Loucy (cell line): Measurements from ENCODE around the gene BNC1.

ENCODE experiments used
- H2AFZ ChIP-seq: fragments of 200-600 bp; sonication (generic); 2 replicates; pipeline ENCODE4 v1.6.0; 2016; ENCODE audit warnings: antibody characterized with exemption, mild to moderate bottlenecking, low read length, moderate library complexity
- H3F3A ChIP-seq: fragments of 200-600 bp; 2 replicates; pipeline ENCODE4 v1.6.0; 2016; ENCODE audit warnings: antibody characterized with exemption, low read depth, mild to moderate bottlenecking
- H3K27me3 ChIP-seq: fragments of 200-600 bp; sonication (generic); 2 replicates; pipeline ENCODE4 v1.6.1; 2014; ENCODE audit warnings: low read length, mild to moderate bottlenecking; ENCODE audit not compliant: insufficient read depth, poor library complexity, severe bottlenecking
- H3K36me3 ChIP-seq: fragments of 200-600 bp; sonication (generic); 2 replicates; pipeline ENCODE4 v1.6.1; 2016; ENCODE audit warnings: low read length; ENCODE audit not compliant: insufficient read depth
- H3K4me1 ChIP-seq: fragments of 200-600 bp; sonication (generic); 2 replicates; pipeline ENCODE4 v1.5.1; 2014; ENCODE audit warnings: low read length, mild to moderate bottlenecking; ENCODE audit not compliant: insufficient read depth, poor library complexity, severe bottlenecking
- H3K4me2 ChIP-seq: fragments of 200-600 bp; sonication (generic); 2 replicates; pipeline ENCODE4 v1.6.0; 2014; ENCODE audit warnings: antibody characterized with exemption, low read length, low read depth, mild to moderate bottlenecking; ENCODE audit not compliant: poor library complexity, severe bottlenecking
- H3K4me3 ChIP-seq: fragments of 200-600 bp; sonication (generic); 2 replicates; pipeline ENCODE4 v1.5.1; 2014; ENCODE audit warnings: low read length, mild to moderate bottlenecking, mixed read lengths; ENCODE audit not compliant: poor library complexity, severe bottlenecking
- H3K79me2 ChIP-seq: fragments of 200-600 bp; sonication (generic); 2 replicates; pipeline ENCODE4 v1.6.1; 2014; ENCODE audit warnings: low read length; ENCODE audit not compliant: insufficient read depth
- H3K9ac ChIP-seq: fragments of 200-600 bp; sonication (generic); 2 replicates; pipeline ENCODE4 v1.6.0; 2014; ENCODE audit warnings: mild to moderate bottlenecking, low read depth, low read length, moderate library complexity; ENCODE audit not compliant: poor library complexity, severe bottlenecking
- H3K9me2 ChIP-seq: fragments of 200-600 bp; sonication (generic); replicated peaks from 2 replicates; pipeline ENCODE4 v1.6.1; 2016; ENCODE audit warnings: low read depth, low read length, mixed read lengths
- H3K9me3 ChIP-seq: fragments of 200-600 bp; sonication (generic); 2 replicates; pipeline ENCODE4 v1.6.1; 2014; ENCODE audit warnings: mild to moderate bottlenecking, antibody characterized with exemption, low read length, low read depth; ENCODE audit not compliant: insufficient read depth
- H4K20me1 ChIP-seq: fragments of 200-600 bp; sonication (generic); 2 replicates; pipeline ENCODE4 v1.6.0; 2014; ENCODE audit warnings: antibody characterized with exemption, low read length, mild to moderate bottlenecking; ENCODE audit not compliant: insufficient read depth, poor library complexity, severe bottlenecking
- EZH2phosphoT487 ChIP-seq: fragments of 200-600 bp; IDR thresholded peaks from 2 replicates; pipeline ENCODE4 v1.6.1; 2018; ENCODE audit warnings: antibody characterized with exemption, mild to moderate bottlenecking, moderate library complexity, borderline replicate concordance
- TF ChIP-seq, protein P1 (sequence below): fragments of 200-600 bp; sonication (generic); conservative IDR thresholded peaks from 2 replicates; pipeline ENCODE4 v1.5.1; 2014; ENCODE audit warnings: mild to moderate bottlenecking, antibody characterized with exemption, low read length

The BNC1 gene

DNA sequence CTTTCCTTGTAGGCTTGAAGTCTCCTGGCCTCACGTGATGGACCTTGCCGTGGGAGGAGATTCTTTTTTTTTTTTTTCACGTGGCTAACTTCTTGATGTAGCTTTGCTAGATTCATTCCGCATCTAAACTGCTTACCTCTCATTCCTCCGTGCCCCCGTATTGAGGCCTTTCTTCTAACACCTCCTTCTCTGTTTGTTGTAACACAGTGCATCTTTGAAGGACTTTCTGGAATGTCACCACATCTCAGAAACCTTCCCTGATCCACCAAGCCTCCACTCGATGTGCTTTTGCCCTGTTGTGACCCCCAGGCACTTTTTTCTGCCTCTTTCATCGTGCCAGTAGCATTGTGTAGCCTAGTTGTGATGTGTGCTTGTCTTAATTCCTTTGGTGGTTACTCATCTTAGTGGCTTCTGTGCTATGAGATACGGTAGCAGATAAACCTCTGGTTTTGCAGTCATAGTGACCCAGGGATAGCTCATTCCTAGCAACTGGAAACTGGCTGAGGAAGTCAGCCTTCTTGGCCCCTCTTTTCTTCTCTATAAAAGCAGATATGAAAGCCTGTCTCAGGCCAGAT lies 1.6 kb upstream of the BNC1 start:
- no peak overlapping the region for H3K4me3 ChIP-seq
- no peaks in the 10 kb centered on the region for H3K4me1 ChIP-seq
- no peaks in the 10 kb centered on the region for H3F3A ChIP-seq
- no peaks in the 10 kb centered on the region for H3K27me3 ChIP-seq
- H2AFZ ChIP-seq, result no peak overlapping the region
- no peaks in the 10 kb centered on the region for H4K20me1 ChIP-seq
- H3K79me2 ChIP-seq, result no peaks in the 10 kb centered on the region
- H3K9me3 ChIP-seq, result no peaks in the 10 kb centered on the region
- H3K36me3 ChIP-seq, result no peaks in the 10 kb centered on the region
- TF ChIP-seq, protein P1, sequence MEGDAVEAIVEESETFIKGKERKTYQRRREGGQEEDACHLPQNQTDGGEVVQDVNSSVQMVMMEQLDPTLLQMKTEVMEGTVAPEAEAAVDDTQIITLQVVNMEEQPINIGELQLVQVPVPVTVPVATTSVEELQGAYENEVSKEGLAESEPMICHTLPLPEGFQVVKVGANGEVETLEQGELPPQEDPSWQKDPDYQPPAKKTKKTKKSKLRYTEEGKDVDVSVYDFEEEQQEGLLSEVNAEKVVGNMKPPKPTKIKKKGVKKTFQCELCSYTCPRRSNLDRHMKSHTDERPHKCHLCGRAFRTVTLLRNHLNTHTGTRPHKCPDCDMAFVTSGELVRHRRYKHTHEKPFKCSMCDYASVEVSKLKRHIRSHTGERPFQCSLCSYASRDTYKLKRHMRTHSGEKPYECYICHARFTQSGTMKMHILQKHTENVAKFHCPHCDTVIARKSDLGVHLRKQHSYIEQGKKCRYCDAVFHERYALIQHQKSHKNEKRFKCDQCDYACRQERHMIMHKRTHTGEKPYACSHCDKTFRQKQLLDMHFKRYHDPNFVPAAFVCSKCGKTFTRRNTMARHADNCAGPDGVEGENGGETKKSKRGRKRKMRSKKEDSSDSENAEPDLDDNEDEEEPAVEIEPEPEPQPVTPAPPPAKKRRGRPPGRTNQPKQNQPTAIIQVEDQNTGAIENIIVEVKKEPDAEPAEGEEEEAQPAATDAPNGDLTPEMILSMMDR, result no peak
- no peak for TF ChIP-seq EZH2phosphoT487
- no peak overlapping the region for H3K4me2 ChIP-seq
- no peak overlapping the region for H3K9ac ChIP-seq
- H3K9me2 ChIP-seq, result no peaks in the 10 kb centered on the region

DNA sequence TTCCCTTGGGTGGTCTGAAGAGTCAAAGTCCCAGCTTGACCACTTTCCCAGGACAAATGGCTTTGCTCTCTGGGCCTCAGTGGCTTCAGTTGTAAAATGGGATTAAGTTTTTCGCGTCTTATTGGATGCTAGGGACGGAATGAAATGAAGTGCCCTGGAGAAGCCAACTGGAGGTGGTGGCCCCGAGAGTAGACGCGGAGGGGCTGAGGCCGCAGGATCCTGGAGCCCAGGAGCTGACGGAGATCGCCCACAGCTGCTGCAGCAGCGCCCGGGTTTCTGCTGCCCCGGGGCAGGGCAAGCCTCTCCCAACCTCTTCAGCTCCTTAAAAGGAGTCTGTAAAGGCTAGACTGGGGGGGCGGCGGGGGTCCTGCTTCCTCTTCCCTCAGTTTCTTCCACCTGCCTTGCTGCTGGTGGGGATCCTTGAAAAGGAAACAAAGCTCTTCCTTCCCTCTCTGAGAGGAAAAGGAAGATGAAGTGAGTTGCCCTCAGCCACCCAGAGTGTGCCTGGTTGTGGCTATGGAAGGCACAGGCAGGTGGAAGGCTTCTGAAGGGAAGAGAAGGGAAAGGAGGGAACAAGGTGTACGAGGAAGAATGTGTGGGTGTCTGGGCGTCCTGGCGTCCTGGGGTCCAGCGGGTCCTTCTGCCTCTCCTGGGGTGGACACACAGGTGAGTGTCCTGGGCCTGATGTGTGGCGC lies 967 bp upstream of the BNC1 start:
- Histone ChIP-seq H3K9me3 (no peaks in the 10 kb centered on the region), H3K4me3 (no peak overlapping the region), H3K36me3 (no peaks in the 10 kb centered on the region), H4K20me1 (no peaks in the 10 kb centered on the region), H3K9ac (no peak overlapping the region), H3K4me2 (no peak overlapping the region), H2AFZ (no peak overlapping the region), H3K4me1 (no peaks in the 10 kb centered on the region), H3K9me2 (no peaks in the 10 kb centered on the region), H3F3A (no peaks in the 10 kb centered on the region), H3K79me2 (no peaks in the 10 kb centered on the region), H3K27me3 (no peaks in the 10 kb centered on the region)
- TF ChIP-seq, protein P1, result no peak
- no peak for TF ChIP-seq EZH2phosphoT487

DNA sequence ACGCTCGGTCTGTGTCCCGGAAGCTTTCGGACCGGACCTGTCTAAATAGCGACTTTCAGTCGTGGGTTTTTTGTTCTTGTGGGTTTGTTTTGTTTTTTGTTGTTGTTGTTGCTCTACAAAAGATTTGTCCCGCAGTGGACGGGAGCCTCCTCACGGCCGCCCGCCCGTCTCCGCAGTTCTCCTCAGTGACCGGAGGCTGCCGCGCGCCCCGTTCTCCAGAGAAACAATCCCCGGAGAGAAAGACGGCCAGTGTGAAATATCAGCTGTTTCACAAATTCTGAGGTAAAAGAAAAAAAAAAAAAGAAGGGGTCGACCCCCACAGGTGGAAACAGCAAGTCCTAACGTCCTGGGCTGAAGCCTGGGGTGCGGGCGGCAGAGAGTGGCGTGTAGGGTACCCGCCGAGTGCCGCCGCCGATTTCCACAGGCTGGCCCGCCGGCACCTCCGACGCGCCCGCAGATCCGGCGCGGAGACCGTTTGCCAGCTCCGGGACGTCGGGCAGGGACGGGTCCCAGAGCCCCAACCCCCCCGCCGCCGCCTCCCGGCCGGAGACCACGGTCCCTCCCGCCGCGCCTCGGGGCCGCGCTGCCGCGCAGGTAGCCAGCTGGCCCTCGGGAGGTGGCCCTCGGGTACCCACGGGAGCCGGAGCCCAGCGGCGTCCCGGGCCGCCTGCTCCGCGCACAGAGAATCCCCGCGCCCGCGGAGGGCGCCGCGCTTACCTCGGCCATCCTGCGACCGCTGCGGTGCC lies 478 bp downstream of the BNC1 start:
- H3K4me2 ChIP-seq, result no peak overlapping the region
- H2AFZ ChIP-seq, result no peak overlapping the region

More for the DNA sequence above, 478 bp downstream of the BNC1 start:
- H3K9ac ChIP-seq, result no peak overlapping the region
- H3K9me3 ChIP-seq, result no peaks in the 10 kb centered on the region
- no peaks in the 10 kb centered on the region for H3K4me1 ChIP-seq
- no peak overlapping the region for H3K4me3 ChIP-seq
- TF ChIP-seq, protein P1, result no peak
- no peak for TF ChIP-seq EZH2phosphoT487
- no peaks in the 10 kb centered on the region for H3K9me2 ChIP-seq
- H3K36me3 ChIP-seq, result no peaks in the 10 kb centered on the region
- no peaks in the 10 kb centered on the region for H3K27me3 ChIP-seq
- H4K20me1 ChIP-seq, result no peaks in the 10 kb centered on the region
- H3K79me2 ChIP-seq, result no peaks in the 10 kb centered on the region
- H3F3A ChIP-seq, result no peaks in the 10 kb centered on the region
